Activated T-cell treated with anti-CD3 and anti-CD28 coated beads, Interleukin-2, amount 50 U/mL, for 24 hours (primary cell): ENCODE results near the gene LRPAP1.

Experiments
- DNase-seq: peaks from one replicate; pipeline ENCODE4 v3.0.0-alpha.2; 2020
- H3K27ac Mint-ChIP-seq: 2 replicates; pipeline ENCODE4 v1.8.0; 2020; ENCODE audit warnings: mild to moderate bottlenecking, mixed read lengths
- H3K27me3 Mint-ChIP-seq: 2 replicates; pipeline ENCODE4 v1.8.0; 2020; ENCODE audit warnings: mixed read lengths
- H3K36me3 Mint-ChIP-seq: 2 replicates; pipeline ENCODE4 v1.8.0; 2020; ENCODE audit warnings: low read depth, mixed read lengths
- H3K4me1 Mint-ChIP-seq: 2 replicates; pipeline ENCODE4 v1.8.0; 2020; ENCODE audit warnings: low read depth, mixed read lengths
- H3K4me3 Mint-ChIP-seq: 2 replicates; pipeline ENCODE4 v1.8.0; 2020; ENCODE audit warnings: mild to moderate bottlenecking, moderate library complexity, mixed read lengths
- H3K9me3 Mint-ChIP-seq: 2 replicates; pipeline ENCODE4 v1.8.0; 2020; ENCODE audit warnings: mixed read lengths

Gene LRPAP1

GRCh38 chr4:3521621-3522325, 10.4 kb downstream of the LRPAP1 start:
- Mint-ChIP-seq H3K4me1 (peaks cover 4% of the 10 kb centered on the region), H3K9me3 (no peaks in the 10 kb centered on the region), H3K27ac (no peak overlapping the region), H3K36me3 (peaks cover 86% of the 10 kb centered on the region), H3K4me3 (no peak overlapping the region), H3K27me3 (no peaks in the 10 kb centered on the region)
- DNase-seq: no peak

- H3K27ac Mint-ChIP-seq: no peak overlapping the region
- no peak overlapping the region for H3K4me3 Mint-ChIP-seq
- no peaks in the 10 kb centered on the region for H3K27me3 Mint-ChIP-seq
- H3K36me3 Mint-ChIP-seq: peaks cover 89% of the 10 kb centered on the region
- no peak for DNase-seq
- H3K4me1 Mint-ChIP-seq: no peaks in the 10 kb centered on the region
- no peaks in the 10 kb centered on the region for H3K9me3 Mint-ChIP-seq
Observed at GRCh38 chr4:3520796-3521600, 11.2 kb downstream of the LRPAP1 start.

GRCh38 chr4:3520276-3520675, 11.9 kb downstream of the LRPAP1 start:
- Mint-ChIP-seq H3K36me3 (peaks cover 92% of the 10 kb centered on the region), H3K4me3 (no peak overlapping the region), H3K9me3 (no peaks in the 10 kb centered on the region), H3K27me3 (no peaks in the 10 kb centered on the region), H3K4me1 (no peaks in the 10 kb centered on the region), H3K27ac (no peak overlapping the region)
- DNase-seq: no peak

GRCh38 chr4:3519468-3520264, 12.6 kb downstream of the LRPAP1 start:
- H3K4me3 Mint-ChIP-seq: no peak overlapping the region
- no peaks in the 10 kb centered on the region for H3K4me1 Mint-ChIP-seq
- H3K9me3 Mint-ChIP-seq: no peaks in the 10 kb centered on the region
- H3K27me3 Mint-ChIP-seq: no peaks in the 10 kb centered on the region
- peaks cover 92% of the 10 kb centered on the region for H3K36me3 Mint-ChIP-seq
- H3K27ac Mint-ChIP-seq: no peak overlapping the region
- DNase-seq: no peak

GRCh38 chr4:3518941-3519340, 13.3 kb downstream of the LRPAP1 start:
- Mint-ChIP-seq H3K27ac (no peak overlapping the region), H3K9me3 (no peaks in the 10 kb centered on the region), H3K4me1 (no peaks in the 10 kb centered on the region), H3K4me3 (no peak overlapping the region), H3K36me3 (peaks cover 90% of the 10 kb centered on the region), H3K27me3 (no peaks in the 10 kb centered on the region)
- DNase-seq: no peak

GRCh38 chr4:3518511-3518880, 13.7 kb downstream of the LRPAP1 start:
- Mint-ChIP-seq H3K27me3 (no peaks in the 10 kb centered on the region), H3K4me1 (no peaks in the 10 kb centered on the region), H3K4me3 (no peak overlapping the region), H3K9me3 (no peaks in the 10 kb centered on the region), H3K36me3 (peaks cover 92% of the 10 kb centered on the region), H3K27ac (no peak overlapping the region)
- DNase-seq: no peak

GRCh38 chr4:3517731-3518510, 14.3 kb downstream of the LRPAP1 start:
- H3K4me3 Mint-ChIP-seq: no peak overlapping the region

GRCh38 chr4:3516836-3517730, 15.1 kb downstream of the LRPAP1 start:
- DNase-seq: no peak
- no peaks in the 10 kb centered on the region for H3K4me1 Mint-ChIP-seq
- H3K27ac Mint-ChIP-seq: no peak overlapping the region
- no peaks in the 10 kb centered on the region for H3K27me3 Mint-ChIP-seq
- H3K36me3 Mint-ChIP-seq: peaks cover 94% of the 10 kb centered on the region
- no peak overlapping the region for H3K4me3 Mint-ChIP-seq
- H3K9me3 Mint-ChIP-seq: peaks cover 2% of the 10 kb centered on the region

More at GRCh38 chr4:3517731-3518510, 14.3 kb downstream of the LRPAP1 start:
- no peaks in the 10 kb centered on the region for H3K4me1 Mint-ChIP-seq
- no peak overlapping the region for H3K27ac Mint-ChIP-seq
- H3K36me3 Mint-ChIP-seq: peaks cover 92% of the 10 kb centered on the region
- H3K27me3 Mint-ChIP-seq: no peaks in the 10 kb centered on the region
- H3K9me3 Mint-ChIP-seq: no peaks in the 10 kb centered on the region
- no peak for DNase-seq

GRCh38 chr4:3516061-3516835, 16.0 kb downstream of the LRPAP1 start:
- Mint-ChIP-seq H3K27ac (no peak overlapping the region), H3K9me3 (peaks cover 2% of the 10 kb centered on the region), H3K4me1 (no peaks in the 10 kb centered on the region), H3K36me3 (peaks cover 93% of the 10 kb centered on the region), H3K27me3 (no peaks in the 10 kb centered on the region), H3K4me3 (no peak overlapping the region)
- no peak for DNase-seq

- no peak for DNase-seq
- H3K27me3 Mint-ChIP-seq: no peaks in the 10 kb centered on the region
- H3K36me3 Mint-ChIP-seq: peaks cover 93% of the 10 kb centered on the region
- peak overlapping the region; percentile 26 for H3K27ac Mint-ChIP-seq
- H3K9me3 Mint-ChIP-seq: peaks cover 2% of the 10 kb centered on the region
- no peak overlapping the region for H3K4me3 Mint-ChIP-seq
- no peaks in the 10 kb centered on the region for H3K4me1 Mint-ChIP-seq
Observed at GRCh38 chr4:3515646-3516045, 16.6 kb downstream of the LRPAP1 start.

GRCh38 chr4:3514806-3515501, 17.3 kb downstream of the LRPAP1 start:
- Mint-ChIP-seq H3K36me3 (peaks cover 93% of the 10 kb centered on the region), H3K9me3 (peaks cover 2% of the 10 kb centered on the region), H3K4me3 (no peak overlapping the region), H3K27ac (no peak overlapping the region), H3K4me1 (no peaks in the 10 kb centered on the region), H3K27me3 (no peaks in the 10 kb centered on the region)
- DNase-seq: no peak

GRCh38 chr4:3514221-3514780, 17.9 kb downstream of the LRPAP1 start:
- H3K36me3 Mint-ChIP-seq: peaks cover 89% of the 10 kb centered on the region
- H3K4me3 Mint-ChIP-seq: no peak overlapping the region
- peaks cover 2% of the 10 kb centered on the region for H3K9me3 Mint-ChIP-seq
- no peaks in the 10 kb centered on the region for H3K4me1 Mint-ChIP-seq
- H3K27ac Mint-ChIP-seq: no peak overlapping the region
- DNase-seq: no peak
- no peaks in the 10 kb centered on the region for H3K27me3 Mint-ChIP-seq
